Measurements from ENCODE around the gene DAB2IP. TPM values are rescaled to one million over a fixed set of nuclear protein-coding genes. Genes with fewer than 3 reads are reported as not detected.

The DAB2IP gene
- total RNA-seq, 1 donor from 2014 or later, result 38.0 TPM

DNA sequence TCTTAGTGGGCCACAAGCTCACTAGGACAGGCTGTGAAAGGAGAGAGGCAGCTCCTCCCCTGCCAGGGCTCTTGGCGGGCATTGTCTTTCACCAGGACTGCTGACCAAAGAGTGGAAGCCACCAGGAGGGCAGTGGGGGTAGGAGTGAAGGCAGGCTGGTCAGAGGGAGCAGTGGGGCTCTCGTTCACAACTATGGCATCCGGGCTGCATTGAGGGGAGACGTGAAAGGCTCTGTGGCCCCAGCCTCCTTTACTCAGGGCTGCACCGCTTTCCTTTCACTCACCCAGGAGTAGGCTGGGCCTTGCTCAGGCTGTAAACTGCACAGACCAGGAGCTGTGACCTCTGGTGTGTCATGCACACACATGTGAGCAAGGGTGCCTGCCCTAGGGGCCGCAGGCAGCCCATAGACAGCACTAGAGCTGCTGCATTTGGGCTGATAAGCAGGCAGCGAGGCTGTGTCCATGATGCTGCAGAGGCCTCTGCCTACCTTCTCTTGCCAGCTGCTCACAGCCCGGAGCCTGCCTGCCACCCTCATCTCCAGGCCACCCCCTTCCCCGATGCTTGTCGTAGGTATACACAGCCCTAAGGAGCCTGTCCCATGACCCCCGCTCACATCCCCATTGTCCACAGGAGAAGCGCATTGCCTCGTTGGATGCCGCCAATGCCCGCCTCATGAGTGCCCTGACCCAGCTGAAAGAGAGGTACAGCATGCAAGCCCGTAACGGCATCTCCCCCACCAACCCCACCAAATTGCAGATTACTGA, 130.4 kb downstream of the DAB2IP start:
- TF ChIP-seq, protein P1, sequence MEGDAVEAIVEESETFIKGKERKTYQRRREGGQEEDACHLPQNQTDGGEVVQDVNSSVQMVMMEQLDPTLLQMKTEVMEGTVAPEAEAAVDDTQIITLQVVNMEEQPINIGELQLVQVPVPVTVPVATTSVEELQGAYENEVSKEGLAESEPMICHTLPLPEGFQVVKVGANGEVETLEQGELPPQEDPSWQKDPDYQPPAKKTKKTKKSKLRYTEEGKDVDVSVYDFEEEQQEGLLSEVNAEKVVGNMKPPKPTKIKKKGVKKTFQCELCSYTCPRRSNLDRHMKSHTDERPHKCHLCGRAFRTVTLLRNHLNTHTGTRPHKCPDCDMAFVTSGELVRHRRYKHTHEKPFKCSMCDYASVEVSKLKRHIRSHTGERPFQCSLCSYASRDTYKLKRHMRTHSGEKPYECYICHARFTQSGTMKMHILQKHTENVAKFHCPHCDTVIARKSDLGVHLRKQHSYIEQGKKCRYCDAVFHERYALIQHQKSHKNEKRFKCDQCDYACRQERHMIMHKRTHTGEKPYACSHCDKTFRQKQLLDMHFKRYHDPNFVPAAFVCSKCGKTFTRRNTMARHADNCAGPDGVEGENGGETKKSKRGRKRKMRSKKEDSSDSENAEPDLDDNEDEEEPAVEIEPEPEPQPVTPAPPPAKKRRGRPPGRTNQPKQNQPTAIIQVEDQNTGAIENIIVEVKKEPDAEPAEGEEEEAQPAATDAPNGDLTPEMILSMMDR (IDR thresholded peaks at IDR 0.05; ENCODE audit: insufficient read depth, low read length, poor library complexity, severe bottlenecking), result no peak
- H3K36me3 ChIP-seq (ENCODE audit: control insufficient read depth, insufficient read depth, low read length), result peaks cover 1% of the 10 kb centered on the region
- no peak overlapping the region for H3K4me3 ChIP-seq (ENCODE audit: low read depth, low read length)
- no peak for DNase-seq (ENCODE audit: low read depth)
- no peaks in the 10 kb centered on the region for H3K27me3 ChIP-seq (ENCODE audit: control insufficient read depth, insufficient read depth, low read length)

GRCh38 chr9:121782514-121783110, 131.2 kb downstream of the DAB2IP start:
- no peak for DNase-seq (ENCODE audit: low read depth)
- Histone ChIP-seq H3K27me3 (ENCODE audit: control insufficient read depth, insufficient read depth, low read length) (no peaks in the 10 kb centered on the region), H3K36me3 (ENCODE audit: control insufficient read depth, insufficient read depth, low read length) (peaks cover 1% of the 10 kb centered on the region), H3K4me3 (ENCODE audit: low read depth, low read length) (no peak overlapping the region)
- TF ChIP-seq, protein P1 (IDR thresholded peaks at IDR 0.05; ENCODE audit: insufficient read depth, low read length, poor library complexity, severe bottlenecking), result no peak

GRCh38 chr9:121783111-121783510, 131.7 kb downstream of the DAB2IP start:
- Histone ChIP-seq H3K4me3 (ENCODE audit: low read depth, low read length) (no peak overlapping the region), H3K27me3 (ENCODE audit: control insufficient read depth, insufficient read depth, low read length) (no peaks in the 10 kb centered on the region), H3K36me3 (ENCODE audit: control insufficient read depth, insufficient read depth, low read length) (peaks cover 1% of the 10 kb centered on the region)
- TF ChIP-seq, protein P1 (IDR thresholded peaks at IDR 0.05; ENCODE audit: insufficient read depth, low read length, poor library complexity, severe bottlenecking), result no peak
- no peak for DNase-seq (ENCODE audit: low read depth)

GRCh38 chr9:121783521-121784507, 132.4 kb downstream of the DAB2IP start:
- no peak for DNase-seq (ENCODE audit: low read depth)
- H3K4me3 ChIP-seq (ENCODE audit: low read depth, low read length), result no peak overlapping the region
- peaks cover 1% of the 10 kb centered on the region for H3K36me3 ChIP-seq (ENCODE audit: control insufficient read depth, insufficient read depth, low read length)
- H3K27me3 ChIP-seq (ENCODE audit: control insufficient read depth, insufficient read depth, low read length), result no peaks in the 10 kb centered on the region
- TF ChIP-seq, protein P1 (IDR thresholded peaks at IDR 0.05; ENCODE audit: insufficient read depth, low read length, poor library complexity, severe bottlenecking), result no peak

GRCh38 chr9:121784731-121785411, 133.4 kb downstream of the DAB2IP start:
- TF ChIP-seq, protein P1 (IDR thresholded peaks at IDR 0.05; ENCODE audit: insufficient read depth, low read length, poor library complexity, severe bottlenecking), result no peak
- Histone ChIP-seq H3K4me3 (ENCODE audit: low read depth, low read length) (no peak overlapping the region), H3K27me3 (ENCODE audit: control insufficient read depth, insufficient read depth, low read length) (no peaks in the 10 kb centered on the region), H3K36me3 (ENCODE audit: control insufficient read depth, insufficient read depth, low read length) (peaks cover 1% of the 10 kb centered on the region)
- no peak for DNase-seq (ENCODE audit: low read depth)
